ENCODE data around the gene PPP3CA. TPM values are rescaled to one million over a fixed set of nuclear protein-coding genes. Genes with fewer than 3 reads are reported as not detected.

PPP3CA gene
- total and polyA plus RNA-seq, 2 of the 13 experiments (the other 11 are each of a cell fraction or from before 2014, with no cell fraction given), result 4.8 to 13.2 TPM

DNA sequence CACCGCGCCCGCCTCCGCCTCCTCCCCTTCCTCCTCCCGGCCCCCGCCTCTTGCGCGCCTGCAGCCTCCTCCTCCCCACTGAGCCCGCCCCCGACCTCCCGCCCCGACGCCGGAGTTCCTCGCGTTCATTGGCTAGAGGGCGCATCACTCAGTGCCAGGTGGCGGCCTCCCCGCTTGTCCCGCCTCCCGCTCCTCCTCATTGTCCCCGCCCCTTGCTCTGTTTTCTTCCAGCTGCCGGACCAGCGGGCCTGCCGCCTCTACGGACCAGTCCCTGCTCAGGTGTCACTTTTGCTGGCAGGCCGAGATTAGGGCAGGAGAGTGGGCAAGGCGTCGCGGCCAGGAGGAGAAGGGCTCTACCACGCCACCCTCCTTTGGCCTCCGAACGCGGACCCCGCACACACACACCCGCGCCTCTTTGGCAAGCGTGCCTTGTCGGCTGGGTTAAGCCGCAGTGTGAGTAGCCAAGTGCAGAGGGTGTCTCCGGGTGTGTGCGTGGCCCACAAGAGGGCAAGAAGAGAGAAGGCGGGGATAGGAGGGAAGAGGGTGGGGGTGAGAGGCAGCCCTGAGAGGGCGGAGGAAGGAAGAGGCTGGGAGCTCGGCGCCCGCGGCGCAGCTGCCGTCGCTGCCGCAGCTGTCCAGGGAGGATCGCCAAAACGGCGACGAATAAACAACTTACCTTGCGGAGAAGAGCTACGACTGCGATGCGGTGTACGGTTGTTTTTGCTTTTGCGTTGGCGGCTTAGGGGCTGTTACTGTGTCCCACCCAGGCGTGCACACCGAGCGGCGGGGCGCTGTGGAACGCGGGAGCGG lies 436 bp upstream of the PPP3CA start (continued):
- TF ChIP-seq NR2F1 (CRISPR knock-in tag; IDR thresholded peaks at IDR 0.05) (no peak), ZC3H4 (CRISPR knock-in tag; IDR thresholded peaks at IDR 0.05; ENCODE audit: borderline replicate concordance) (0 out of 2 replicates have a peak, but pooled peaks have one; percentile 48), ZNF562 (CRISPR knock-in tag; IDR thresholded peaks at IDR 0.05; ENCODE audit: borderline replicate concordance) (0 out of 2 replicates have a peak, but pooled peaks have one; percentile 52), CC2D1A (CRISPR knock-in tag; IDR thresholded peaks at IDR 0.05) (no peak), TBX3 (IDR thresholded peaks at IDR 0.05; ENCODE audit: borderline replicate concordance) (peak; percentile 64), JUNB (CRISPR knock-in tag; IDR thresholded peaks at IDR 0.05; ENCODE audit: borderline replicate concordance) (peak; percentile 60), HNRNPL (IDR thresholded peaks at IDR 0.05; ENCODE audit: low read depth, low read length) (peak; percentile 74; the same call in 1 of the 2 replicates), GPN1 (CRISPR knock-in tag; IDR thresholded peaks at IDR 0.05; ENCODE audit: borderline replicate concordance) (no peak), ZNF121 (CRISPR knock-in tag; IDR thresholded peaks at IDR 0.05) (0 out of 2 replicates have a peak, but pooled peaks have one; percentile 6), SNAPC2 (CRISPR knock-in tag; IDR thresholded peaks at IDR 0.05) (no peak), FOXK1 (CRISPR knock-in tag; IDR thresholded peaks at IDR 0.05; ENCODE audit: borderline replicate concordance, low read depth) (peak; percentile 20; the same call in 1 of the 2 replicates), ZNF33B (CRISPR knock-in tag; IDR thresholded peaks at IDR 0.05) (peak; percentile 73; the same call in 1 of the 2 replicates), NFKBIZ (CRISPR knock-in tag; IDR thresholded peaks at IDR 0.05) (peak; percentile 58; the same call in 1 of the 2 replicates), RFX3 (CRISPR knock-in tag; IDR thresholded peaks at IDR 0.05) (0 out of 2 replicates have a peak, but pooled peaks have one; percentile 11), POLR2A (IDR thresholded peaks at IDR 0.05; ENCODE audit: insufficient read depth in 1 of 2, low read depth in 2 of 2, low read length in 2 of 2) (peak in 1 of 2 experiments; percentile 59; a peak in 2 of 4 replicates), KMT2B (CRISPR knock-in tag; IDR thresholded peaks at IDR 0.05) (peak; percentile 80), ZNF747 (CRISPR knock-in tag; IDR thresholded peaks at IDR 0.05; ENCODE audit: borderline replicate concordance) (no peak)
- TF ChIP-seq, protein P1, sequence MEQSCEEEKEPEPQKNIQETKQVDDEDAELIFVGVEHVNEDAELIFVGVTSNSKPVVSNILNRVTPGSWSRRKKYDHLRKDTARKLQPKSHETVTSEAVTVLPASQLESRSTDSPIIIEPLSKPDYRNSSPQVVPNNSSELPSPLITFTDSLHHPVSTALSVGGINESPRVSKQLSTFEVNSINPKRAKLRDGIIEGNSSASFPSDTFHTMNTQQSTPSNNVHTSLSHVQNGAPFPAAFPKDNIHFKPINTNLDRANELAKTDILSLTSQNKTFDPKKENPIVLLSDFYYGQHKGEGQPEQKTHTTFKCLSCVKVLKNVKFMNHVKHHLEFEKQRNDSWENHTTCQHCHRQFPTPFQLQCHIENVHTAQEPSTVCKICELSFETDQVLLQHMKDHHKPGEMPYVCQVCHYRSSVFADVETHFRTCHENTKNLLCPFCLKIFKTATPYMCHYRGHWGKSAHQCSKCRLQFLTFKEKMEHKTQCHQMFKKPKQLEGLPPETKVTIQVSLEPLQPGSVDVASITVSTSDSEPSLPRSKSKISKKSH (CRISPR knock-in tag; IDR thresholded peaks at IDR 0.05; ENCODE audit: borderline replicate concordance), result 0 out of 2 replicates have a peak, but pooled peaks have one; percentile 31
- TF ChIP-seq, protein P2, sequence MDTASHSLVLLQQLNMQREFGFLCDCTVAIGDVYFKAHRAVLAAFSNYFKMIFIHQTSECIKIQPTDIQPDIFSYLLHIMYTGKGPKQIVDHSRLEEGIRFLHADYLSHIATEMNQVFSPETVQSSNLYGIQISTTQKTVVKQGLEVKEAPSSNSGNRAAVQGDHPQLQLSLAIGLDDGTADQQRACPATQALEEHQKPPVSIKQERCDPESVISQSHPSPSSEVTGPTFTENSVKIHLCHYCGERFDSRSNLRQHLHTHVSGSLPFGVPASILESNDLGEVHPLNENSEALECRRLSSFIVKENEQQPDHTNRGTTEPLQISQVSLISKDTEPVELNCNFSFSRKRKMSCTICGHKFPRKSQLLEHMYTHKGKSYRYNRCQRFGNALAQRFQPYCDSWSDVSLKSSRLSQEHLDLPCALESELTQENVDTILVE (CRISPR knock-in tag; IDR thresholded peaks at IDR 0.05), result peak; percentile 72
- TF ChIP-seq, protein P3, sequence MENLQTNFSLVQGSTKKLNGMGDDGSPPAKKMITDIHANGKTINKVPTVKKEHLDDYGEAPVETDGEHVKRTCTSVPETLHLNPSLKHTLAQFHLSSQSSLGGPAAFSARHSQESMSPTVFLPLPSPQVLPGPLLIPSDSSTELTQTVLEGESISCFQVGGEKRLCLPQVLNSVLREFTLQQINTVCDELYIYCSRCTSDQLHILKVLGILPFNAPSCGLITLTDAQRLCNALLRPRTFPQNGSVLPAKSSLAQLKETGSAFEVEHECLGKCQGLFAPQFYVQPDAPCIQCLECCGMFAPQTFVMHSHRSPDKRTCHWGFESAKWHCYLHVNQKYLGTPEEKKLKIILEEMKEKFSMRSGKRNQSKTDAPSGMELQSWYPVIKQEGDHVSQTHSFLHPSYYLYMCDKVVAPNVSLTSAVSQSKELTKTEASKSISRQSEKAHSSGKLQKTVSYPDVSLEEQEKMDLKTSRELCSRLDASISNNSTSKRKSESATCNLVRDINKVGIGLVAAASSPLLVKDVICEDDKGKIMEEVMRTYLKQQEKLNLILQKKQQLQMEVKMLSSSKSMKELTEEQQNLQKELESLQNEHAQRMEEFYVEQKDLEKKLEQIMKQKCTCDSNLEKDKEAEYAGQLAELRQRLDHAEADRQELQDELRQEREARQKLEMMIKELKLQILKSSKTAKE (CRISPR knock-in tag; IDR thresholded peaks at IDR 0.05; ENCODE audit: borderline replicate concordance), result peak; percentile 47; the same call in 1 of the 2 replicates
- TF ChIP-seq, protein P4, sequence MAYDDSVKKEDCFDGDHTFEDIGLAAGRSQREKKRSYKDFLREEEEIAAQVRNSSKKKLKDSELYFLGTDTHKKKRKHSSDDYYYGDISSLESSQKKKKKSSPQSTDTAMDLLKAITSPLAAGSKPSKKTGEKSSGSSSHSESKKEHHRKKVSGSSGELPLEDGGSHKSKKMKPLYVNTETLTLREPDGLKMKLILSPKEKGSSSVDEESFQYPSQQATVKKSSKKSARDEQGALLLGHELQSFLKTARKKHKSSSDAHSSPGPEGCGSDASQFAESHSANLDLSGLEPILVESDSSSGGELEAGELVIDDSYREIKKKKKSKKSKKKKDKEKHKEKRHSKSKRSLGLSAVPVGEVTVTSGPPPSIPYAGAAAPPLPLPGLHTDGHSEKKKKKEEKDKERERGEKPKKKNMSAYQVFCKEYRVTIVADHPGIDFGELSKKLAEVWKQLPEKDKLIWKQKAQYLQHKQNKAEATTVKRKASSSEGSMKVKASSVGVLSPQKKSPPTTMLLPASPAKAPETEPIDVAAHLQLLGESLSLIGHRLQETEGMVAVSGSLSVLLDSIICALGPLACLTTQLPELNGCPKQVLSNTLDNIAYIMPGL (CRISPR knock-in tag; IDR thresholded peaks at IDR 0.05; ENCODE audit: borderline replicate concordance in 1 of 2, low read depth in 1 of 2), result peak in 1 of 2 experiments; percentile 77; a peak in 2 of 4 replicates
